ENCODE results near the gene TNFAIP8L1.
"Not testable (repeated sequence)": the region's sequence is repeated elsewhere in the genome, so short reads cannot be mapped to it uniquely, and the experiment has no call there.

Gene TNFAIP8L1

GRCh38 chr19:4638828-4639530, at the start of gene TNFAIP8L1:
Gene TNFAIP8L1 (plus strand): TSS chr19:4639516. CDS start chr19:4651870, 12,354 bp downstream.
- DNase-seq, result peak; percentile 99

GRCh38 chr19:4589579-4590410, 49.5 kb upstream of the TNFAIP8L1 start:
- DNase-seq, result no peak

- no peak for DNase-seq
Measured at GRCh38 chr19:4590559-4590958, 48.8 kb upstream of the TNFAIP8L1 start.

GRCh38 chr19:4591320-4591719, 48.0 kb upstream of the TNFAIP8L1 start:
- no peak for DNase-seq

- no peak for DNase-seq
Measured at GRCh38 chr19:4592445-4592844, 46.9 kb upstream of the TNFAIP8L1 start.

GRCh38 chr19:4593409-4593851, 45.9 kb upstream of the TNFAIP8L1 start:
- DNase-seq, result no peak

GRCh38 chr19:4594201-4594600, 45.1 kb upstream of the TNFAIP8L1 start:
- DNase-seq, result no peak

GRCh38 chr19:4595158-4595557, 44.2 kb upstream of the TNFAIP8L1 start:
- DNase-seq, result not testable (repeated sequence)

- DNase-seq, result no peak
Measured at GRCh38 chr19:4596033-4596904, 43.0 kb upstream of the TNFAIP8L1 start.

- peak; percentile 36 for DNase-seq
Measured at GRCh38 chr19:4597278-4597974, 41.9 kb upstream of the TNFAIP8L1 start.

- DNase-seq, result peak; percentile 51
Measured at GRCh38 chr19:4597975-4598671, 41.2 kb upstream of the TNFAIP8L1 start.

GRCh38 chr19:4598712-4599111, 40.6 kb upstream of the TNFAIP8L1 start:
- DNase-seq, result no peak

GRCh38 chr19:4600082-4600481, 39.2 kb upstream of the TNFAIP8L1 start:
- DNase-seq, result no peak

GRCh38 chr19:4600893-4601292, 38.4 kb upstream of the TNFAIP8L1 start:
- DNase-seq, result no peak

- no peak for DNase-seq
Measured at GRCh38 chr19:4602173-4602788, 37.0 kb upstream of the TNFAIP8L1 start.

GRCh38 chr19:4602915-4603314, 36.4 kb upstream of the TNFAIP8L1 start:
- DNase-seq, result no peak

GRCh38 chr19:4604912-4605311, 34.4 kb upstream of the TNFAIP8L1 start:
- no peak for DNase-seq

- no peak for DNase-seq
Measured at GRCh38 chr19:4606181-4606580, 33.1 kb upstream of the TNFAIP8L1 start.

- DNase-seq, result no peak
Measured at GRCh38 chr19:4606921-4607678, 32.2 kb upstream of the TNFAIP8L1 start.

GRCh38 chr19:4609878-4610511, 29.3 kb upstream of the TNFAIP8L1 start:
- DNase-seq, result no peak

All from activated T-cell treated with anti-CD3 and anti-CD28 coated beads, Interleukin-2, amount 50 U/mL, for 1 hour (primary cell).